CD4-positive, alpha-beta memory T cell (primary cell): ENCODE data around the gene CFLAR. TPM values are rescaled to one million over a fixed set of nuclear protein-coding genes. Genes with fewer than 3 reads are reported as not detected.

Experiments
- CTCF ChIA-PET: fragments of 350-600 bp; sonication (Branson Sonifier 250); formaldehyde crosslinking; loops from one replicate; lab custom pipeline; 2021; ENCODE audit warnings: inconsistent platforms; ENCODE audit not compliant: partially characterized antibody; lab: Charles Lee
- POLR2A ChIA-PET: fragments of 350-600 bp; sonication (Branson Sonifier 250); formaldehyde crosslinking; loops from one replicate; lab custom pipeline; 2021; ENCODE audit not compliant: partially characterized antibody; lab: Charles Lee
- DNase-seq, 5 donors: peaks; one replicate each; pipeline versions ENCODE4 v3.0.0 to v3.0.0-alpha.2; 2020 to 2022; ENCODE audit warnings: mixed read lengths in 1 of 5
- H3K27ac ChIP-seq: one replicate; pipeline ENCODE4 v1.7.0; 2013; ENCODE audit warnings: low read depth, low read length
- H3K27me3 ChIP-seq: 2 replicates; pipeline ENCODE4 v1.7.0; 2013; ENCODE audit warnings: mild to moderate bottlenecking, low read length, moderate library complexity; ENCODE audit not compliant: insufficient read depth
- H3K36me3 ChIP-seq: 2 replicates; pipeline ENCODE4 v1.7.0; 2013; ENCODE audit warnings: mild to moderate bottlenecking, low read length, moderate library complexity; ENCODE audit not compliant: insufficient read depth
- H3K4me1 ChIP-seq: 2 replicates; pipeline ENCODE4 v1.7.0; 2013; ENCODE audit warnings: mild to moderate bottlenecking, low read length, moderate library complexity; ENCODE audit not compliant: insufficient read depth
- H3K4me3 ChIP-seq, 2 donors: one replicate each; pipeline ENCODE4 v1.7.0; 2013; ENCODE audit warnings: low read length in 2 of 2, mild to moderate bottlenecking in 1 of 2
- H3K9me3 ChIP-seq, 2 donors: one replicate each; pipeline ENCODE4 v1.7.0; 2013; ENCODE audit warnings: low read length in 2 of 2, control low read depth in 1 of 2; ENCODE audit not compliant: control insufficient read depth in 1 of 2
- H3K27ac Mint-ChIP-seq, 7 donors: one replicate each; pipeline ENCODE4 v1.8.0; 2020 to 2021; ENCODE audit warnings: mixed read lengths in 7 of 7, mild to moderate bottlenecking in 6 of 7, inconsistent platforms in 3 of 7, moderate library complexity in 3 of 7
- H3K27me3 Mint-ChIP-seq, 2 donors: one replicate each; pipeline ENCODE4 v1.8.0; 2020 to 2021; ENCODE audit warnings: mixed read lengths in 2 of 2
- H3K36me3 Mint-ChIP-seq, 2 donors: one replicate each; pipeline ENCODE4 v1.8.0; 2020 to 2021; ENCODE audit warnings: mixed read lengths in 2 of 2, inconsistent platforms in 1 of 2, mild to moderate bottlenecking in 1 of 2
- H3K4me1 Mint-ChIP-seq, 4 donors: one replicate each; pipeline ENCODE4 v1.8.0; 2020 to 2021; ENCODE audit warnings: mixed read lengths in 4 of 4, mild to moderate bottlenecking in 1 of 4
- H3K4me3 Mint-ChIP-seq, 8 donors: one replicate each; pipeline ENCODE4 v1.8.0; 2020 to 2021; ENCODE audit warnings: mixed read lengths in 8 of 8, mild to moderate bottlenecking in 7 of 8, moderate library complexity in 6 of 8, inconsistent platforms in 3 of 8
- H3K9me3 Mint-ChIP-seq, 8 donors: one replicate each; pipeline ENCODE4 v1.8.0; 2020 to 2021; ENCODE audit warnings: mixed read lengths in 8 of 8, mild to moderate bottlenecking in 5 of 8, inconsistent platforms in 3 of 8, moderate library complexity in 1 of 8
- intact Hi-C: fragments of 100-400 bp; cut with micrococcal nuclease; formaldehyde crosslinking; loops from one replicate; pipeline ENCODE4 v1.15.1; 2023
- polyA plus RNA-seq, 2 donors: library from polyadenylated mRNA; unstranded; fragments of 300-500 nt; fragmentation: Illumina TruSeq; gene quantifications; one replicate each; pipeline ENCODE4 v1.2.3, GENCODE V29; 2021
- total RNA-seq, 2 experiments: library from RNA; stranded (reverse); gene quantifications; one replicate each; pipeline ENCODE4 v1.2.3, GENCODE V29; 2021

The CFLAR gene
- total RNA-seq (100 to 1,000 TPM; 222 to 235 TPM), polyA plus RNA-seq (100 to 1,000 TPM; 127 to 155 TPM)

DNA sequence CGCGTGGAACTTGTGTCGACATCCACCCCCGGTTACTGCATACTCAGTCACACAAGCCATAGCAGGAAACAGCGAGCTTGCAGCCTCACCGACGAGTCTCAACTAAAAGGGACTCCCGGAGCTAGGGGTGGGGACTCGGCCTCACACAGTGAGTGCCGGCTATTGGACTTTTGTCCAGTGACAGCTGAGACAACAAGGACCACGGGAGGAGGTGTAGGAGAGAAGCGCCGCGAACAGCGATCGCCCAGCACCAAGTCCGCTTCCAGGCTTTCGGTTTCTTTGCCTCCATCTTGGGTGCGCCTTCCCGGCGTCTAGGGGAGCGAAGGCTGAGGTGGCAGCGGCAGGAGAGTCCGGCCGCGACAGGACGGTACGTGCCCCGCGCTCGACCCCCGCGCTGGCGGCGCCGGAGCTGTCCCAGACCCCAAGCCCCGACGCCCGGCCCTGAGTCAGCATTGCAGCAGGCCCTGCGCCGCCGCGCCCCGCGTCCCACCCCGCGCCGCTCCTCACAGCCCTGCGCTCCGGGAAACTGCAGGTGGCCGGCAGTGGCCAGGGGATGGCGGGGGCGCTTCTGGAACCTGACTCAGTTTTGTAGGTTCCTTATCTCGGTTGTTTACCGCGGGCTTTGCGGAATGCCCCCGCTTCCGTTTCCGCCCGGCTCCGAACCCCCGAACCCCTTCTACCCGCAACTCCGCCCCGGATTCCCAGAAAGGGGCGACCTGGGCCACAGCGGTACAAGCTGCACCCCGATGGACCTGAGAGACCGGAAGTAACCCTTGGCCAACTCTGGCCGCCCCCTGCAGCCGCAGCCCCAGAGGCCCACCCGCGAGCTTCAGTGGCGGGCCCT, at the start of gene CFLAR:
TSS of gene CFLAR (plus strand) at position 50 of the 844 bp plus-strand sequence. CDS start 13,702 bp downstream, outside the sequence.
- Histone ChIP-seq H3K4me3 (peak within 1 kb of the TSS; percentile 78 to 98), H3K27ac (peak within 1 kb of the TSS; percentile 91), H3K4me1 (peaks cover 38% of the 10 kb centered on the region), H3K36me3 (no peaks in the 10 kb centered on the region), H3K27me3 (no peaks in the 10 kb centered on the region), H3K9me3 (no peaks in the 10 kb centered on the region)
- DNase-seq: peak; percentile 80 to 87 (median 84)
- Mint-ChIP-seq H3K4me1 (peaks cover 20 to 76% (median 31%) of the 10 kb centered on the region in 4 donors), H3K27me3 (peaks cover 0 to 2% of the 10 kb centered on the region in 2 donors), H3K36me3 (peaks cover 9 to 37% of the 10 kb centered on the region in 2 donors), H3K4me3 (peak within 1 kb of the TSS; percentile 93 to 100 (median 100)), H3K9me3 (peaks cover 0 to 2% (median 0%) of the 10 kb centered on the region in 8 donors), H3K27ac (peak within 1 kb of the TSS; percentile 97 to 100 (median 99))
- POLR2A ChIA-PET: interaction anchor here (0.8 to 6.1 kb wide), 33 partner anchors 9 to 1151 kb away, joined by 3 to 127 read pairs (median 9); partner anchors contain the start of genes ALS2, BZW1, CASP10 and CASP8
- CTCF ChIA-PET: interaction anchor here (0.9 to 6.4 kb wide), 14 partner anchors 15 to 215 kb away, joined by 3 to 107 read pairs (median 14); partner anchors contain the start of genes CASP10, HYCC2, NDUFB3 and ORC2
- intact Hi-C loops: loop anchor here (1.0 to 5.0 kb wide), 8 partner anchors 45 to 404 kb away; partner anchors contain the start of genes BZW1, CLK1, HYCC2 and NIF3L1

DNA sequence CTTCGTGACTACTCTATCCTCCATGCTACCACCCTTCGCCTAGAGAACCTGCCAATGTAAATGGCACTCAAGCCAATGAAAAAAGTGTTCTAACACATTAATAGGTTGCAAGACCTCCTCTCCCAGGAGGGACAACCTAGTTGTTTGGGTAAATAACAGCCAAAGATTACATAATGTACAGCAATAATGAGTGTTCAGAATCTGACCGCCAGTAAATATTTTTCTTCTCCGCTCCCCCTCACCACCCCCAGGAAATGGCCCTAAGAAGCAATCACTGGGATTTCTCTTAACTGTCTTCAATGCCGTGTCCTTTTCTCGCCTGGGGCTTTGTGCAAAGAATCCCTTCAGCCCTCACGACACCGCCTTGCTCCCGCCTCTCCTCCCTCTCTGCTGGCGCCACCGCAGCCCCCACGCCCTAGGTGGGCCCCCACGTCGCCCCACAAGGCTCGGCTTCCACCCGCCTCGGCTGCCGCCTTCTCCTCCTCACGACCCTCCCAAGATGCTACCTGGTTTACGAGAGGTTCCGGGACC, 45.0 kb upstream of the CFLAR start:
- H3K36me3 Mint-ChIP-seq: peaks cover 0 to 20% of the 10 kb centered on the region in 2 donors
- peaks cover 0 to 2% of the 10 kb centered on the region in 2 donors for H3K27me3 Mint-ChIP-seq
- Histone ChIP-seq H3K9me3 (no peaks in the 10 kb centered on the region), H3K4me1 (peaks cover 56% of the 10 kb centered on the region), H3K36me3 (no peaks in the 10 kb centered on the region), H3K27ac (peak overlapping the region; percentile 79), H3K4me3 (peak overlapping the region; percentile 59 to 94), H3K27me3 (no peaks in the 10 kb centered on the region)
- H3K4me1 Mint-ChIP-seq: peaks cover 35 to 64% (median 48%) of the 10 kb centered on the region in 4 donors
- ChIA-PET POLR2A (interaction anchor here (0.7 to 6.1 kb wide), 10 partner anchors 45 to 572 kb away, joined by 3 to 101 read pairs (median 12); partner anchors contain the start of genes CFLAR, CLK1, NIF3L1 and PPIL3), CTCF (interaction anchor here (0.6 to 6.8 kb wide), 23 partner anchors 11 to 366 kb away, joined by 3 to 115 read pairs (median 4); partner anchors contain the start of genes CASP10, CFLAR and ORC2)
- peak overlapping the region; percentile 91 to 100 (median 98) for H3K4me3 Mint-ChIP-seq
- intact Hi-C loops: loop anchor here (1.0 kb wide), 7 partner anchors 45 to 358 kb away; partner anchors contain the start of genes CFLAR, CLK1, NIF3L1 and ORC2
- peak overlapping the region; percentile 94 to 99 (median 98) for H3K27ac Mint-ChIP-seq
- DNase-seq: peak in 3 of 5 donors; percentile 4 to 74 (median 6)
- no peaks in the 10 kb centered on the region for H3K9me3 Mint-ChIP-seq

DNA sequence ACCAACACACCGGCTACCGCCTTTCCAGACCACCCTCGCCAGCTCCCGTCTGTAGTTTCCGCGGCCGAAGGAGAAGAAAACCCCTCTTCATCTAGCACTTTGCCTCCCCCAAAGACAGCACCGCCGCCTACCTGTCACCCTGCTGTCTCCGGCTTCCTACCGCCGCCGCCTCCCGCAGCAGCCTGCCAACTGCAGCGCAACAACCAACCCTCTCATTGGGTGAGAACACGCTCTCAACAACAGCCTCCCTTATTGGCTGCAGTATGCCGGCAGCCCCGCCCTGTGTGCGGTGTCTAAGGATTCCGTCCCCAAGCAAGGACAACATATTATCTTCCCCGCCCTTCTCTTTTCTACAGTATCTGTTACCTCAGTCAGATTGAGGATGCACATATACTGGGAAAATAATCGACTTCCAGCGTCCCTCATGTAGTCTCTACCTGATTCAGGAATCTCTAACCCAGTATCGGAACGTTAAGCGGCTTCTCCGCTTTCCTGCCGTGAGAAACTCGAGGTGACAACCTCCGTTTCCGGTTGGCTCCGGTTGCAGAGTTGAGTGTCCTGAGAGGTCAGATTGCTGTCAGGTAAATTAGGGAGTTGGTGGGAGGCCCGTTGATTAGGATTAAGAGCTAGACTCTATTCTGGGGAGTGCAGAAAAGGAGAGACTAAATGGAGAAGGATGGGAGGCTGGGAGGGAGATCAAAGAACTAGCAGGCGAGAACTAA, 44.3 kb upstream of the CFLAR start, which contains the start of the genes HYCC2 and NDUFB3:
TSS of gene HYCC2 (minus strand) at position 193 of the 722 bp plus-strand sequence. CDS start 47,662 bp downstream, outside the sequence.
TSS of gene NDUFB3 (plus strand) at position 523 of the 722 bp plus-strand sequence. CDS start 6,882 bp downstream, outside the sequence.
- peaks cover 52% of the 10 kb centered on the region for H3K4me1 ChIP-seq
- no peaks in the 10 kb centered on the region for H3K9me3 ChIP-seq
- Mint-ChIP-seq H3K4me3 (peak within 1 kb of the TSS; percentile 91 to 100 (median 98)), H3K36me3 (peaks cover 0 to 20% of the 10 kb centered on the region in 2 donors), H3K4me1 (peaks cover 35 to 62% (median 46%) of the 10 kb centered on the region in 4 donors), H3K27me3 (peaks cover 0 to 2% of the 10 kb centered on the region in 2 donors), H3K9me3 (no peaks in the 10 kb centered on the region), H3K27ac (peak within 1 kb of the TSS; percentile 94 to 99 (median 98))
- peak; percentile 95 to 96 (median 95) for DNase-seq
- peak within 1 kb of the TSS; percentile 94 to 96 for H3K4me3 ChIP-seq
- CTCF ChIA-PET: interaction anchor here (0.5 to 6.8 kb wide), 18 partner anchors 11 to 359 kb away, joined by 3 to 115 read pairs (median 4); partner anchors contain the start of genes CFLAR, NIF3L1 and PPIL3
- peak within 1 kb of the TSS; percentile 79 for H3K27ac ChIP-seq
- H3K27me3 ChIP-seq: no peaks in the 10 kb centered on the region
- POLR2A ChIA-PET: interaction anchor here (0.6 to 6.1 kb wide), 18 partner anchors 15 to 571 kb away, joined by 3 to 101 read pairs (median 7); partner anchors contain the start of genes CASP10, CFLAR, CLK1 and NIF3L1
- intact Hi-C loops: loop anchor here (1.0 kb wide), 8 partner anchors 45 to 358 kb away; partner anchors contain the start of genes BZW1, CFLAR, CLK1 and NIF3L1
- H3K36me3 ChIP-seq: no peaks in the 10 kb centered on the region

DNA sequence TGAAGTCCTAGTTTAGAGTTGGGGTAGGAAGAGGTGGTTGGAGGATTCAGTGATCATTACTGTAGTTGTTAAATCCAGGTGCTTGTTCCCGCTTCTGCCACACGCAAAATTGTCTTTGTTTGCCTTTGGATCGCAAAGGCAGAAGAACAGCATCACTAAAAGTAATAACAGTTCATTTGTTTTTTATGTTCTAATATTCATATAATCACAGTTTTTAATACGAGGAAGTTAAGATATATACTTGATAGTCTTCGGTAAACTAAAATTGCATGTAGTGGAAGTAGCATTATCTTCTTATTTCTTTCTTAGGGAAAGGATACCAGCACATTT, 43.8 kb upstream of the CFLAR start:
- CTCF ChIA-PET: interaction anchor here (0.5 to 6.2 kb wide), 11 partner anchors 12 to 359 kb away, joined by 3 to 61 read pairs (median 3); partner anchors contain the start of genes CFLAR, NIF3L1 and PPIL3
- Histone ChIP-seq H3K36me3 (no peaks in the 10 kb centered on the region), H3K4me3 (peak overlapping the region; percentile 94 to 96), H3K9me3 (no peaks in the 10 kb centered on the region), H3K27ac (peak overlapping the region; percentile 79), H3K27me3 (no peaks in the 10 kb centered on the region), H3K4me1 (peaks cover 48% of the 10 kb centered on the region)
- peaks cover 0 to 20% of the 10 kb centered on the region in 2 donors for H3K36me3 Mint-ChIP-seq
- H3K9me3 Mint-ChIP-seq: no peaks in the 10 kb centered on the region
- peaks cover 0 to 2% of the 10 kb centered on the region in 2 donors for H3K27me3 Mint-ChIP-seq
- no peak for DNase-seq
- intact Hi-C loops: loop anchor here (1.0 kb wide), 1 partner anchor 261 kb away; the partner anchor contains the start of gene BZW1
- POLR2A ChIA-PET: interaction anchor here (0.6 to 6.1 kb wide), 12 partner anchors 15 to 359 kb away, joined by 3 to 101 read pairs (median 6); partner anchors contain the start of genes CASP10, CFLAR, CLK1 and NIF3L1
- peaks cover 32 to 58% (median 41%) of the 10 kb centered on the region in 4 donors for H3K4me1 Mint-ChIP-seq
- peak overlapping the region; percentile 91 to 100 (median 98) for H3K4me3 Mint-ChIP-seq
- peak overlapping the region; percentile 94 to 99 (median 98) for H3K27ac Mint-ChIP-seq

DNA sequence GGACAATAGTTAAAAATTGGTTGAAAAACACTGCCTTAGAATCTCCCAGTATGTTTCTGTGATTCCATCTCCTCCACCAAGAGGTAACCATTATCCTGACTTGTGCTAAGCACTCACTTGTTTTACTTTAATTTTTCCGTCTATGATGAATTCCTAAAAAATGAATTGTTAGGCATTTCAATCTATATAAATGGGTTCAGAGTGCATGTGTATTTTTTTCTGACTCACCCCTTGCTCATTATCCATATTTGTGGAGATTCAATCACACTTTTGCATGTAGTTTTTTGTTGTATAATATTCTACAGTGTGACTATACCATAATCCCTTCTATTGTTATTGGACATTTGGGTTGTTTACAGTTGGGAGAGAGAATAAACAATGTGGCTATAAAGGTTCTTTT, 42.9 kb upstream of the CFLAR start:
- peaks cover 0 to 20% of the 10 kb centered on the region in 2 donors for H3K36me3 Mint-ChIP-seq

More for the DNA sequence above, 42.9 kb upstream of the CFLAR start:
- peak overlapping the region in 6 of 7 donors; percentile 22 to 63 (median 54) for H3K27ac Mint-ChIP-seq
- H3K4me3 Mint-ChIP-seq: peak overlapping the region; percentile 36 to 77 (median 72)
- intact Hi-C loops: no loop called here
- H3K9me3 ChIP-seq: no peaks in the 10 kb centered on the region
- H3K9me3 Mint-ChIP-seq: no peaks in the 10 kb centered on the region
- no peak overlapping the region for H3K27ac ChIP-seq
- H3K4me1 Mint-ChIP-seq: peaks cover 32 to 51% (median 40%) of the 10 kb centered on the region in 4 donors
- ChIA-PET POLR2A (interaction anchor here (1.2 to 6.1 kb wide), 5 partner anchors 43 to 360 kb away, joined by 3 to 101 read pairs (median 6); partner anchors contain the start of genes CASP10, CFLAR, NIF3L1 and ORC2), CTCF (interaction anchor here (1.0 to 6.2 kb wide), 6 partner anchors 43 to 184 kb away, joined by 3 to 61 read pairs (median 4); partner anchors contain the start of genes CFLAR, NIF3L1 and PPIL3)
- H3K27me3 Mint-ChIP-seq: peaks cover 0 to 2% of the 10 kb centered on the region in 2 donors
- no peaks in the 10 kb centered on the region for H3K27me3 ChIP-seq
- H3K36me3 ChIP-seq: no peaks in the 10 kb centered on the region
- no peak overlapping the region for H3K4me3 ChIP-seq
- H3K4me1 ChIP-seq: peaks cover 41% of the 10 kb centered on the region
- DNase-seq: no peak
